ENCODE data around the gene EPHA3.

The EPHA3 gene

GRCh38 chr3:89392991-89393390 lies 285.6 kb downstream of the EPHA3 start:
- no peaks in the 10 kb centered on the region for H3K9me3 ChIP-seq (ENCODE audit: severe bottlenecking)
- H3K4me3 ChIP-seq (ENCODE audit: severe bottlenecking) = no peak overlapping the region
- no peak for DNase-seq (ENCODE audit: low spot score)
- H3K4me1 ChIP-seq (ENCODE audit: insufficient read depth, poor library complexity, severe bottlenecking) = no peaks in the 10 kb centered on the region
- no peak for ATAC-seq (ENCODE audit: low read depth)
- H3K27me3 ChIP-seq (ENCODE audit: insufficient read depth, poor library complexity, severe bottlenecking) = no peaks in the 10 kb centered on the region
- no peak for TF ChIP-seq CTCF (IDR thresholded peaks at IDR 0.05; ENCODE audit: poor library complexity, severe bottlenecking)
- H3K27ac ChIP-seq (ENCODE audit: poor library complexity, severe bottlenecking) = no peak overlapping the region
- H3K36me3 ChIP-seq (ENCODE audit: low read depth) = no peaks in the 10 kb centered on the region

DNA sequence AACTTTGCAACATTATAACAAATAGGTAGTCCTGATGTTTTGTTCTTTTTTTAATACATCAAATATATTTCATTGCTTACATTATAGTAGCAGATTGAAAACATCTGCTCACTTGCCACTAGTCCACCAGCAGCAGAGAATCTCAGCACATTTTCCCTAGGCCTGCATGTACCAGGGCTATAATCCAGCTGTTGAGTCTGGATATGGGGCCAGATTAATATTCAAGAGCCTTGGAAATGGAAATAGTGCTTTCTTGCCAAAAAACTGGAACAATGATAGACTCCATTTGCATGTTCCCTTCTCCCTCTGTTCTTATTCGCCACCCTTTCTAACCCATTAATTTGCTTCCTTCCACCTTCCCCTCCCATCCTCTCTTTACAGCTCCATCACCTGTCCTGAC lies 288.0 kb downstream of the EPHA3 start:
- Histone ChIP-seq H3K27me3 (ENCODE audit: insufficient read depth, poor library complexity, severe bottlenecking) (no peaks in the 10 kb centered on the region), H3K4me3 (ENCODE audit: severe bottlenecking) (no peak overlapping the region)

DNA sequence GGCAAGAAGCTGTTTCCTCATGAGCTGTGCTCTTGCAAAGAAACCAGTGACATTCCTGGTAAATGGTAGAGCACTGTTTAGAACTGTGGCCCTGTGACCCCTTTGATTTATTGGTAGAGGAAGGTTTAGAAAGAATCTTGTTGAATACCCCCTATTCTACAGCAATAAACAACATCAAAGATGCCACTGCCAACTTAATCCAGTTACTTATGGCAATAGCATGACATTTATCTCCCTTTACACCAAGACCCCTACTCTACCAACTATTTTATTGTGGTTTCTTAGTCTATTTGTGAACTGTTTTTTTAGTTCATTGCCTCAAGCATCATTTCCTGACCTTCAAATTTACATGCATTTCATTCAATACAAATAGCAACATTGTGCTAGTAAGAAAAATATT lies 288.6 kb downstream of the EPHA3 start:
- Histone ChIP-seq H3K27ac (ENCODE audit: poor library complexity, severe bottlenecking) (no peak overlapping the region), H3K9me3 (ENCODE audit: severe bottlenecking) (no peaks in the 10 kb centered on the region), H3K36me3 (ENCODE audit: low read depth) (no peaks in the 10 kb centered on the region), H3K4me1 (ENCODE audit: insufficient read depth, poor library complexity, severe bottlenecking) (no peaks in the 10 kb centered on the region), H3K27me3 (ENCODE audit: insufficient read depth, poor library complexity, severe bottlenecking) (no peaks in the 10 kb centered on the region), H3K4me3 (ENCODE audit: severe bottlenecking) (no peak overlapping the region)
- ATAC-seq (ENCODE audit: low read depth) (no peak), DNase-seq (ENCODE audit: low spot score) (no peak)
- TF ChIP-seq CTCF (IDR thresholded peaks at IDR 0.05; ENCODE audit: poor library complexity, severe bottlenecking) = no peak

More for the DNA sequence above, 288.0 kb downstream of the EPHA3 start:
- ATAC-seq (ENCODE audit: low read depth) = no peak
- no peaks in the 10 kb centered on the region for H3K4me1 ChIP-seq (ENCODE audit: insufficient read depth, poor library complexity, severe bottlenecking)
- no peak for DNase-seq (ENCODE audit: low spot score)
- no peak for TF ChIP-seq CTCF (IDR thresholded peaks at IDR 0.05; ENCODE audit: poor library complexity, severe bottlenecking)
- H3K9me3 ChIP-seq (ENCODE audit: severe bottlenecking) = no peaks in the 10 kb centered on the region
- no peaks in the 10 kb centered on the region for H3K36me3 ChIP-seq (ENCODE audit: low read depth)
- no peak overlapping the region for H3K27ac ChIP-seq (ENCODE audit: poor library complexity, severe bottlenecking)

- Histone ChIP-seq H3K27me3 (ENCODE audit: insufficient read depth, poor library complexity, severe bottlenecking) (no peaks in the 10 kb centered on the region), H3K36me3 (ENCODE audit: low read depth) (no peaks in the 10 kb centered on the region), H3K27ac (ENCODE audit: poor library complexity, severe bottlenecking) (no peak overlapping the region), H3K9me3 (ENCODE audit: severe bottlenecking) (no peaks in the 10 kb centered on the region), H3K4me1 (ENCODE audit: insufficient read depth, poor library complexity, severe bottlenecking) (no peaks in the 10 kb centered on the region), H3K4me3 (ENCODE audit: severe bottlenecking) (no peak overlapping the region)
- TF ChIP-seq CTCF (IDR thresholded peaks at IDR 0.05; ENCODE audit: poor library complexity, severe bottlenecking) = no peak
- no peak for DNase-seq (ENCODE audit: low spot score)
- no peak for ATAC-seq (ENCODE audit: low read depth)
Observed at GRCh38 chr3:89402051-89402450, 294.6 kb downstream of the EPHA3 start.

GRCh38 chr3:89405176-89405575 lies 297.8 kb downstream of the EPHA3 start:
- TF ChIP-seq CTCF (IDR thresholded peaks at IDR 0.05; ENCODE audit: poor library complexity, severe bottlenecking) = no peak
- no peak overlapping the region for H3K4me3 ChIP-seq (ENCODE audit: severe bottlenecking)
- H3K4me1 ChIP-seq (ENCODE audit: insufficient read depth, poor library complexity, severe bottlenecking) = no peaks in the 10 kb centered on the region
- DNase-seq (ENCODE audit: low spot score) (no peak), ATAC-seq (ENCODE audit: low read depth) (no peak)
- H3K27me3 ChIP-seq (ENCODE audit: insufficient read depth, poor library complexity, severe bottlenecking) = no peaks in the 10 kb centered on the region
- no peak overlapping the region for H3K27ac ChIP-seq (ENCODE audit: poor library complexity, severe bottlenecking)
- no peaks in the 10 kb centered on the region for H3K9me3 ChIP-seq (ENCODE audit: severe bottlenecking)
- H3K36me3 ChIP-seq (ENCODE audit: low read depth) = no peaks in the 10 kb centered on the region
